NOMO-1 treated with DMSO at 0.1 percent for 48 hours (cell line): ENCODE data around the gene PRDM12.
"Not testable (repeated sequence)": the region's sequence is repeated elsewhere in the genome, so short reads cannot be mapped to it uniquely, and the experiment has no call there.

Source experiments
- DNase-seq: peaks from one replicate; lab custom pipeline; 2025; ENCODE audit not compliant: unreplicated experiment; lab: John Stamatoyannopoulos, UW

PRDM12 gene

GRCh38 chr9:130663258-130663976 is 977 bp upstream of the PRDM12 start:
- no peak for DNase-seq

GRCh38 chr9:130663977-130664250 is 480 bp upstream of the PRDM12 start:
- no peak for DNase-seq

- no peak for DNase-seq
Observed at GRCh38 chr9:130665029-130665430, 636 bp downstream of the PRDM12 start.

- no peak for DNase-seq
Observed at GRCh38 chr9:130665431-130666392, 1.3 kb downstream of the PRDM12 start.

GRCh38 chr9:130666393-130667119 is 2.2 kb downstream of the PRDM12 start:
- no peak for DNase-seq

- DNase-seq, result no peak
Observed at GRCh38 chr9:130667120-130667435, 2.7 kb downstream of the PRDM12 start.

- no peak for DNase-seq
Observed at GRCh38 chr9:130668196-130668595, 3.8 kb downstream of the PRDM12 start.

- no peak for DNase-seq
Observed at GRCh38 chr9:130668659-130669058, 4.3 kb downstream of the PRDM12 start.

GRCh38 chr9:130669965-130670364 is 5.6 kb downstream of the PRDM12 start:
- no peak for DNase-seq

- DNase-seq, result no peak
Observed at GRCh38 chr9:130670644-130671043, 6.2 kb downstream of the PRDM12 start.

GRCh38 chr9:130672466-130672865 is 8.1 kb downstream of the PRDM12 start:
- DNase-seq, result no peak

GRCh38 chr9:130672933-130673615 is 8.7 kb downstream of the PRDM12 start:
- no peak for DNase-seq

- no peak for DNase-seq
Observed at GRCh38 chr9:130675396-130675795, 11.0 kb downstream of the PRDM12 start.

- DNase-seq, result no peak
Observed at GRCh38 chr9:130677252-130677651, 12.9 kb downstream of the PRDM12 start.

- peak; percentile 79 for DNase-seq
Observed at GRCh38 chr9:130680836-130681768, 16.7 kb downstream of the PRDM12 start.

GRCh38 chr9:130681769-130682420 is 17.5 kb downstream of the PRDM12 start:
- DNase-seq, result no peak

- peak; percentile 18 for DNase-seq
Observed at GRCh38 chr9:130682421-130683121, 18.2 kb downstream of the PRDM12 start.

GRCh38 chr9:130685104-130685503 is 20.7 kb downstream of the PRDM12 start:
- no peak for DNase-seq

- DNase-seq, result not testable (repeated sequence)
Observed at GRCh38 chr9:130685945-130686344, 21.6 kb downstream of the PRDM12 start.
